Inflammatory macrophage (primary cell): ENCODE measurements around the gene BICD1.

Source experiments
- DNase-seq, 2 donors: peaks; one replicate each; pipeline ENCODE4 v3.0.0-alpha.2; 2020 to 2022

The BICD1 gene

GRCh38 chr12:32285489-32285888 lies 178.8 kb downstream of the BICD1 start:
- DNase-seq: no peak

GRCh38 chr12:32290411-32290810 lies 183.8 kb downstream of the BICD1 start:
- no peak for DNase-seq

GRCh38 chr12:32292151-32292550 lies 185.5 kb downstream of the BICD1 start:
- peak; percentile 52 to 57 for DNase-seq

GRCh38 chr12:32293808-32294419 lies 187.3 kb downstream of the BICD1 start:
- no peak for DNase-seq

- no peak for DNase-seq
Measured at GRCh38 chr12:32296567-32296966, 189.9 kb downstream of the BICD1 start.

- DNase-seq: no peak
Measured at GRCh38 chr12:32298917-32299316, 192.3 kb downstream of the BICD1 start.

GRCh38 chr12:32301216-32301615 lies 194.6 kb downstream of the BICD1 start:
- DNase-seq: no peak

- peak; percentile 11 to 35 for DNase-seq
Measured at GRCh38 chr12:32302218-32303173, 195.8 kb downstream of the BICD1 start.

- no peak for DNase-seq
Measured at GRCh38 chr12:32303174-32303549, 196.5 kb downstream of the BICD1 start.

- DNase-seq: peak; percentile 48 to 60
Measured at GRCh38 chr12:32305163-32305562, 198.5 kb downstream of the BICD1 start.

- no peak for DNase-seq
Measured at GRCh38 chr12:32307326-32307725, 200.7 kb downstream of the BICD1 start.

- DNase-seq: no peak
Measured at GRCh38 chr12:32309811-32310736, 203.4 kb downstream of the BICD1 start.

GRCh38 chr12:32312049-32312670 lies 205.5 kb downstream of the BICD1 start:
- DNase-seq: peak; percentile 26 to 63

- no peak for DNase-seq
Measured at GRCh38 chr12:32322354-32322753, 215.7 kb downstream of the BICD1 start.

- DNase-seq: no peak
Measured at GRCh38 chr12:32331133-32331532, 224.5 kb downstream of the BICD1 start.

- DNase-seq: no peak
Measured at GRCh38 chr12:32332446-32332845, 225.8 kb downstream of the BICD1 start.

GRCh38 chr12:32334371-32334777 lies 227.7 kb downstream of the BICD1 start:
- no peak for DNase-seq

GRCh38 chr12:32336261-32336660 lies 229.6 kb downstream of the BICD1 start:
- DNase-seq: no peak

GRCh38 chr12:32343496-32343895 lies 236.8 kb downstream of the BICD1 start:
- no peak for DNase-seq

- DNase-seq: no peak
Measured at GRCh38 chr12:32344047-32344446, 237.4 kb downstream of the BICD1 start.

GRCh38 chr12:32353540-32353939 lies 246.9 kb downstream of the BICD1 start:
- no peak for DNase-seq

GRCh38 chr12:32357601-32358249 lies 251.1 kb downstream of the BICD1 start:
- DNase-seq: no peak
